Measurements from ENCODE around the gene CEACAM1.

CEACAM1 gene

GRCh38 chr19:42555801-42556200, 27.5 kb upstream of the CEACAM1 start:
- Histone ChIP-seq H3K9me3 (replicated peaks; ENCODE audit: insufficient read depth, low read length) (no peaks in the 10 kb centered on the region), H2AFZ (ENCODE audit: low read length) (no peak overlapping the region), H4K20me1 (ENCODE audit: insufficient read depth, low read length) (no peaks in the 10 kb centered on the region), H3K9me2 (replicated peaks; ENCODE audit: insufficient read depth, low read length) (no peaks in the 10 kb centered on the region), H3K27ac (ENCODE audit: low read length) (no peak overlapping the region), H3K36me3 (replicated peaks; ENCODE audit: insufficient read depth, low read length) (no peaks in the 10 kb centered on the region), H3K9ac (ENCODE audit: low read length) (no peak overlapping the region), H3K4me2 (ENCODE audit: low read depth, low read length) (no peak overlapping the region), H3K79me2 (ENCODE audit: low read length) (no peaks in the 10 kb centered on the region), H3K4me1 (ENCODE audit: low read length) (no peaks in the 10 kb centered on the region), H3K4me3 (ENCODE audit: low read length) (no peak overlapping the region), H3F3A (ENCODE audit: insufficient read depth, low read length) (no peaks in the 10 kb centered on the region), H3K27me3 (replicated peaks; ENCODE audit: insufficient read depth, low read length) (peaks cover 25% of the 10 kb centered on the region)
- no peak for DNase-seq
- TF ChIP-seq EZH2phosphoT487 (IDR thresholded peaks at IDR 0.05; ENCODE audit: low read length) (no peak), EZH2 (optimal IDR thresholded peaks at IDR 0.05; ENCODE audit: low read depth, low read length) (no peak), CTCF (IDR thresholded peaks at IDR 0.05; ENCODE audit: low read length) (no peak)

GRCh38 chr19:42555317-42555716, 27.0 kb upstream of the CEACAM1 start:
- Histone ChIP-seq H3K4me3 (ENCODE audit: low read length) (no peak overlapping the region), H3F3A (ENCODE audit: insufficient read depth, low read length) (no peaks in the 10 kb centered on the region), H3K79me2 (ENCODE audit: low read length) (no peaks in the 10 kb centered on the region), H3K27me3 (replicated peaks; ENCODE audit: insufficient read depth, low read length) (peaks cover 25% of the 10 kb centered on the region), H4K20me1 (ENCODE audit: insufficient read depth, low read length) (no peaks in the 10 kb centered on the region), H3K27ac (ENCODE audit: low read length) (no peak overlapping the region), H3K9me3 (replicated peaks; ENCODE audit: insufficient read depth, low read length) (no peaks in the 10 kb centered on the region), H3K4me1 (ENCODE audit: low read length) (no peaks in the 10 kb centered on the region), H3K9me2 (replicated peaks; ENCODE audit: insufficient read depth, low read length) (no peaks in the 10 kb centered on the region), H3K36me3 (replicated peaks; ENCODE audit: insufficient read depth, low read length) (no peaks in the 10 kb centered on the region), H3K4me2 (ENCODE audit: low read depth, low read length) (no peak overlapping the region), H2AFZ (ENCODE audit: low read length) (no peak overlapping the region), H3K9ac (ENCODE audit: low read length) (no peak overlapping the region)
- TF ChIP-seq CTCF (IDR thresholded peaks at IDR 0.05; ENCODE audit: low read length), result no peak
- no peak for TF ChIP-seq EZH2phosphoT487 (IDR thresholded peaks at IDR 0.05; ENCODE audit: low read length)
- no peak for TF ChIP-seq EZH2 (optimal IDR thresholded peaks at IDR 0.05; ENCODE audit: low read depth, low read length)
- DNase-seq, result no peak

GRCh38 chr19:42554046-42554575, 25.8 kb upstream of the CEACAM1 start:
- Histone ChIP-seq H3K27me3 (replicated peaks; ENCODE audit: insufficient read depth, low read length) (peaks cover 25% of the 10 kb centered on the region), H2AFZ (ENCODE audit: low read length) (no peak overlapping the region), H3K9me2 (replicated peaks; ENCODE audit: insufficient read depth, low read length) (no peaks in the 10 kb centered on the region), H3K9me3 (replicated peaks; ENCODE audit: insufficient read depth, low read length) (no peaks in the 10 kb centered on the region), H3K27ac (ENCODE audit: low read length) (no peak overlapping the region), H3K4me2 (ENCODE audit: low read depth, low read length) (no peak overlapping the region), H3K36me3 (replicated peaks; ENCODE audit: insufficient read depth, low read length) (no peaks in the 10 kb centered on the region), H3K79me2 (ENCODE audit: low read length) (no peaks in the 10 kb centered on the region), H4K20me1 (ENCODE audit: insufficient read depth, low read length) (no peaks in the 10 kb centered on the region), H3K9ac (ENCODE audit: low read length) (no peak overlapping the region), H3K4me3 (ENCODE audit: low read length) (no peak overlapping the region), H3K4me1 (ENCODE audit: low read length) (no peaks in the 10 kb centered on the region), H3F3A (ENCODE audit: insufficient read depth, low read length) (no peaks in the 10 kb centered on the region)
- DNase-seq, result no peak
- TF ChIP-seq EZH2phosphoT487 (IDR thresholded peaks at IDR 0.05; ENCODE audit: low read length) (no peak), EZH2 (optimal IDR thresholded peaks at IDR 0.05; ENCODE audit: low read depth, low read length) (no peak), CTCF (IDR thresholded peaks at IDR 0.05; ENCODE audit: low read length) (no peak)
